Upper lobe of right lung (tissue), 1 donor: ENCODE data around the gene TOP1. TPM values are rescaled to one million over a fixed set of nuclear protein-coding genes. Genes with fewer than 3 reads are reported as not detected.

ENCODE experiments used
- ATAC-seq: fragments of 200-7000 bp; cut with Tn5 transposase; one replicate; pipeline ENCODE4 v1.9.1; 2020; ENCODE audit warnings: mild to moderate bottlenecking, moderate library complexity
- DNase-seq: peaks from one replicate; pipeline ENCODE4 v3.0.0-alpha.2; 2020
- H3K27ac ChIP-seq: fragments of 200-600 bp; one replicate; pipeline ENCODE4 v1.8.0; 2022
- H3K27me3 ChIP-seq: fragments of 200-600 bp; one replicate; pipeline ENCODE4 v1.8.0; 2022; ENCODE audit warnings: mild to moderate bottlenecking
- H3K36me3 ChIP-seq: fragments of 200-600 bp; one replicate; pipeline ENCODE4 v1.8.0; 2022
- H3K4me1 ChIP-seq: fragments of 200-600 bp; one replicate; pipeline ENCODE4 v1.8.0; 2022
- H3K4me3 ChIP-seq: fragments of 200-600 bp; one replicate; pipeline ENCODE4 v1.8.0; 2022; ENCODE audit warnings: mild to moderate bottlenecking
- H3K9me3 ChIP-seq: fragments of 200-600 bp; one replicate; pipeline ENCODE4 v1.8.0; 2022
- intact Hi-C: fragments of 100-400 bp; cut with DNase I; formaldehyde crosslinking; loops from one replicate; pipeline ENCODE4 v1.11.0; 2022
- total RNA-seq: library from RNA; stranded (reverse); fragmentation: NEBNext Ultra II Directional; extraction: Animal tissue kit (Norgen Biotek cat#: 25700); gene quantifications from one replicate; pipeline ENCODE4 v1.2.1, GENCODE V29; 2021
- TF ChIP-seq, protein P1 (sequence below): fragments of 200-600 bp; IDR thresholded peaks from one replicate; pipeline ENCODE4 v1.8.0; 2022; ENCODE audit warnings: antibody characterized with exemption
- donor health status: DM: no; HTN: yes; CAD: no; lungs with severe emphysema.

Gene TOP1
- total RNA-seq, 1 donor from 2014 or later: 67.6 TPM

DNA sequence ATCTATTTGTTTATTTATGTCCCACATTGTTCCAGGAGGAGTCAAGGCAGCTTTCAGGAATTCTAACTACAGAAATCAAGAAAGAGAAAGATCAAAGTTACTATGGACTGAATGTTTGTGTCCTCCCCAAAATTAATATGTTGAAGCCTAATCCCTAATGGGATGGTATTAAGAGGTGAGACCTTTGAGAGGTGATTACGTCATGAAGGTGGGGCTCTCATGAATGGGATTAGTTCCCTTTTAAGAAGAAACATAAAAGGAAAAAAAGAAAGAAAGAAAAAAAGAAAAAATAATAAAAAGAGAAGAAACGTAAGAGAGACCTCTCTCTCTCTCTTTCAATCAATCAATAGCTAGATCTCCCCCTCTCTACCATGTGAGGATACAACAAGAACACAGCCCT, 44.7 kb upstream of the TOP1 start:
- TF ChIP-seq, protein P1, sequence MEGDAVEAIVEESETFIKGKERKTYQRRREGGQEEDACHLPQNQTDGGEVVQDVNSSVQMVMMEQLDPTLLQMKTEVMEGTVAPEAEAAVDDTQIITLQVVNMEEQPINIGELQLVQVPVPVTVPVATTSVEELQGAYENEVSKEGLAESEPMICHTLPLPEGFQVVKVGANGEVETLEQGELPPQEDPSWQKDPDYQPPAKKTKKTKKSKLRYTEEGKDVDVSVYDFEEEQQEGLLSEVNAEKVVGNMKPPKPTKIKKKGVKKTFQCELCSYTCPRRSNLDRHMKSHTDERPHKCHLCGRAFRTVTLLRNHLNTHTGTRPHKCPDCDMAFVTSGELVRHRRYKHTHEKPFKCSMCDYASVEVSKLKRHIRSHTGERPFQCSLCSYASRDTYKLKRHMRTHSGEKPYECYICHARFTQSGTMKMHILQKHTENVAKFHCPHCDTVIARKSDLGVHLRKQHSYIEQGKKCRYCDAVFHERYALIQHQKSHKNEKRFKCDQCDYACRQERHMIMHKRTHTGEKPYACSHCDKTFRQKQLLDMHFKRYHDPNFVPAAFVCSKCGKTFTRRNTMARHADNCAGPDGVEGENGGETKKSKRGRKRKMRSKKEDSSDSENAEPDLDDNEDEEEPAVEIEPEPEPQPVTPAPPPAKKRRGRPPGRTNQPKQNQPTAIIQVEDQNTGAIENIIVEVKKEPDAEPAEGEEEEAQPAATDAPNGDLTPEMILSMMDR: no peak
- Histone ChIP-seq H3K4me1 (no peaks in the 10 kb centered on the region), H3K4me3 (no peak overlapping the region), H3K36me3 (no peaks in the 10 kb centered on the region), H3K27me3 (no peaks in the 10 kb centered on the region), H3K9me3 (no peaks in the 10 kb centered on the region), H3K27ac (no peak overlapping the region)
- intact Hi-C loops: no loop called here
- DNase-seq (no peak), ATAC-seq (no peak)

DNA sequence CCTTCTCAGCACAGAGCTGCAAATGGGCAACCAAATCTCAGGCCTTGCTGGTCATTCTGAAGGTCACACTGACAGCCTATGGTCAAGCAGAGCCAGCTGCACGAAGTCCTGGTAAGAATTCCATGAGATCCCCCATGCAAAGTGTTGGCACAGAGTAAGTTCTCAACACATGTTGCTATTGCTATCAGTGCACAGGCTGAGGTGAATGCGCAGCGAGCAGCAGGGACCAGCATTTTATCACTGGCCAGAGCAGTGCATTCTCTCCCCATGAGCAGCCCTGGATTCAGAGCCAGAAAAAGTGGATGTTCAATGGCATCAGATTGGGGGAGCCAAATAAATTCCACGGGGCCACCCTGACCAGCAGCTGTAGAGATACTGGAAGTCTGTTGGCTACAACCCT, 44.1 kb upstream of the TOP1 start:
- DNase-seq: no peak
- Histone ChIP-seq H3K9me3 (no peaks in the 10 kb centered on the region), H3K27me3 (no peaks in the 10 kb centered on the region), H3K4me3 (no peak overlapping the region), H3K4me1 (no peaks in the 10 kb centered on the region), H3K36me3 (no peaks in the 10 kb centered on the region), H3K27ac (no peak overlapping the region)
- TF ChIP-seq, protein P1: no peak
- ATAC-seq: no peak
- intact Hi-C loops: no loop called here

DNA sequence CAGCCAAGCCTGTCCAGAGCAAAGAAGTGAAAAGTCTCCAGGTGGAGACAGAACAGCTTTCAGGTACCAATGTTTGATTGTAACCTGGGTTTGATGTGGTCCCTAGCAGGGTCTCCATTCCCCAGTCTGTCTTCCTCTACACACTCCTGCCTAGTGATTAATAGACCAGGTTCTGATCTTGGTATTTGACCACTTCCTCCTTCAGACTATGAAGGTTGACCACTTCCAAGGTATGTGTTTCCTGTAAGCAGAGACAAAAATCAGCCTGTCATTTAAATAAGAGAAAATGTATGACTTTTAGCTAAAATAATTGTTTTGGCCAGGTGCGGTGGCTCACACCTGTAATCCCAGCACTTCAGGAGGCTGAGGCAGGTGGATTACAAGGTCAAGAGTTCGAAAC, 41.8 kb upstream of the TOP1 start:
- Histone ChIP-seq H3K4me1 (peaks cover 11% of the 10 kb centered on the region), H3K36me3 (no peaks in the 10 kb centered on the region), H3K27me3 (no peaks in the 10 kb centered on the region), H3K27ac (no peak overlapping the region), H3K4me3 (no peak overlapping the region), H3K9me3 (no peaks in the 10 kb centered on the region)
- TF ChIP-seq, protein P1: no peak
- intact Hi-C loops: no loop called here
- DNase-seq (no peak), ATAC-seq (no peak)

DNA sequence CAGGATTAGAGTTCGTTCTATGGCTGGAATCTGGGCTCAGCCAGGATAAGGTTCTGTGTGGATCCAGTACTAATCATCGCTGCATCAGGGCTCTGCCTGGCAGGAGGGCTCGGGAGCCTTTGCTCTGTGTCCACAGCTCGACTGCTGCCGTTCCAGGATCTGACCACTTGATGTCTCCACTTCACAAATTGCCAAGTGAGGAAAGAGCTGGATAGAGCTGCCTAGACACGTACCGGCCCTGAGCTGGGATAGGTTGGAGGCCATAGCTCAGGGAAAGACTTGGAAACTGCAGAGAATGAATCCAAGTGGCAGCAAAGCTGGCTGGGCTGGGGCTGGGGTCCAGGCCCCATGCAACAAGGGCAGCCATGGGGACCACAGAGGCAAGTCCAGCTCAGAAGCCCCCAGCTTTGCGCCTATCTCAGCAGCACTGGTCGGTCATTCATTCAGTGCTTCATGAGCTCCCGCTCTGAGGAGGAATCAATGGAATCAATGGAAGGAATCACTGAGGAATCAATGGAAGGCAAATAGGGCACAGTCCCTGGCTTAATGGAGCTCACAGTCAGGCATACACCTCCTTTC, 38.0 kb upstream of the TOP1 start:
- H3K9me3 ChIP-seq: no peaks in the 10 kb centered on the region
- H3K27me3 ChIP-seq: no peaks in the 10 kb centered on the region
- no peak overlapping the region for H3K27ac ChIP-seq
- H3K4me1 ChIP-seq: peaks cover 11% of the 10 kb centered on the region
- ATAC-seq: peak; percentile 96
- DNase-seq: peak; percentile 83
- TF ChIP-seq, protein P1: peak; percentile 81
- H3K36me3 ChIP-seq: no peaks in the 10 kb centered on the region
- no peak overlapping the region for H3K4me3 ChIP-seq
- intact Hi-C loops: loop anchor here (10.0 kb wide), 1 partner anchor 104 kb away; no protein-coding TSS in a partner anchor

DNA sequence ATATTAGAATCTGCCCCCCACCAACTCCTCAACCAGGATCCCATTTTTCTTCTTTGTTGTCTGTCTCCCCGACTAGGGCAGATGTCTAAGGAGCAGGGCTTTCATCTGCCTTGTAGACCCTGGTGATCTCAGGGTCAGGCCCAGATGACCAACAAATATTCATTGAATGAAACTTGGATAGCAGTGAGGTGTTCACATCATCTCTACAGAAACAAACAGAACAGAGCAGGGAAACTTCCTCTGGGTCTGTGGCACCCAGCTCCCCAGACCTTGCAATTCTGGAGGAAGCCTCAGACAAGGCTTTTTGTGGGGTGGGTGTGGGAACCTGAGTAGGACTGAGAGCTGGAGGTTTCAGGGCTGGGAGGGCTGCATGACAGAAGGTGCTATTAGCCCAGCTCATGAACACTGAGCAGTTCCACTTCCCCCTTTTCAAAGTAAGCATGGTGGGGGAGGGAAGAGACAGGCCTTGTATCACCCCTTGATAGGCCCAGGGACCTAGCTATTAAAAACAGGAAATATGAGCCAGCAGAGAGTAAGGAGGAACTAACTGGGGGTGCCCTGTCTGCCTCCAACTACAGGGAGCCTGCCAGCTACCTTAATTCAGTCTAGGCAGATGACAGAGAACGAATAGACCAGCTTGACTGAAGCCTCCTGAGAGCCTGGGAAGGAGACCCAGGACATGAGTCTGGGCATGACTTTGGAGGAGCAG, 37.3 kb upstream of the TOP1 start:
- Histone ChIP-seq H3K36me3 (no peaks in the 10 kb centered on the region), H3K9me3 (no peaks in the 10 kb centered on the region), H3K27me3 (no peaks in the 10 kb centered on the region), H3K27ac (no peak overlapping the region), H3K4me1 (peaks cover 11% of the 10 kb centered on the region), H3K4me3 (no peak overlapping the region)
- TF ChIP-seq, protein P1: no peak
- intact Hi-C loops: loop anchor here (10.0 kb wide), 1 partner anchor 103 kb away; no protein-coding TSS in a partner anchor
- ATAC-seq (peak; percentile 93), DNase-seq (peak; percentile 65)
